T-helper 9 cell (primary cell): Measurements from ENCODE around the gene PCDHA3.
"Not testable (repeated sequence)": the region's sequence is repeated elsewhere in the genome, so short reads cannot be mapped to it uniquely, and the experiment has no call there.

Experiments used
- DNase-seq: peaks from one replicate; pipeline ENCODE4 v3.0.0-alpha.2; 2020
- total RNA-seq, 2 donors: gene quantifications; one replicate each; lab custom pipeline; 2026; lab: John Stamatoyannopoulos, UW

The PCDHA3 gene
- total RNA-seq: 0 reads per million in 2 donors

DNA sequence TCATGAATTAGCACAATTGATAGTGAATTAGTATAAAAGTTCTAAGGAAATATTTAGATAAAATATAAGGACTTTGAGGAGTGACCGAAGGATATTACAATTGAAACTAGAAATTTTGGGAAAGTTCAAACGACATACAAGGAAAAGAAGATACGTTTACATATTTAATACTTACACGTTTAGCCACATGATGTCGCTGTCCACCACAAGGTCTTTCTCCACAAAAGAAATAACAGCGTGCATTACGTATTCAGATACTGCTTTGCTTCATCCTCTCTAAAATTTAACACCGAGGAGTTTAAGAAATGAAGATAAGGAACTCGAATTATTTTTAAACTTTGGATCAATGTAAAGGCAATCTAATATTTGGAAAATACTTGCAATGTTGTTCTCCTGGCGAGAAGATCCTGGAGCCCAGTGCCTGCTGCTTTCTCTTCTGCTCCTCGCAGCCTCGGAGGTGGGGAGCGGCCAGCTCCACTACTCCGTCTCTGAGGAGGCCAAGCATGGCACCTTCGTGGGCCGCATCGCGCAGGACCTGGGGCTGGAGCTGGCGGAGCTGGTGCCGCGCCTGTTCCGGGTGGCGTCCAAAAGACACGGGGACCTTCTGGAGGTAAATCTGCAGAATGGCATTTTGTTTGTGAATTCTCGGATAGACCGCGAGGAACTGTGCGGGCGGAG is at the start of gene PCDHA3:
PCDHA3 (plus strand) TSS at position 242 of the 678 bp plus-strand sequence.
- no peak for DNase-seq

DNA sequence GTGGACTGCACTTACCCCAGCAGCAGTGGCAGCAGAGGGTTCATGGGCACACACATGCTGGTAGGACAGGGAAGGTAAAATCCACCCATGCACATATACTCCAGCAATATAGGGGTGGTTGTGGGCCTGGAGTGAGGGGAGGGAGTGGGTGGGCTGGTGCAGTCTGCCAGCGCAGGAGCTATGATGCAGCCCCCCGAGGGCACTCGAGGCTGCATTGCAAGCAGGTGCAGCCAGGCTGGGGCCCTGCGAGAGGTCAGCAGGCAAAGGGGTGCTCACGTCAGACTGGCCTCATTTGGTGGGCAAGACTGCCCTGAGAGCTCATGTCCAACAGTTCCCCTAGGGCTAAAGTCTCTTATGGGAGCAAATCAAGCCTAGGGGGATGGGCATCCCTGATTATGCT is 47.3 kb upstream of the PCDHA3 start:
- DNase-seq: no peak

DNA sequence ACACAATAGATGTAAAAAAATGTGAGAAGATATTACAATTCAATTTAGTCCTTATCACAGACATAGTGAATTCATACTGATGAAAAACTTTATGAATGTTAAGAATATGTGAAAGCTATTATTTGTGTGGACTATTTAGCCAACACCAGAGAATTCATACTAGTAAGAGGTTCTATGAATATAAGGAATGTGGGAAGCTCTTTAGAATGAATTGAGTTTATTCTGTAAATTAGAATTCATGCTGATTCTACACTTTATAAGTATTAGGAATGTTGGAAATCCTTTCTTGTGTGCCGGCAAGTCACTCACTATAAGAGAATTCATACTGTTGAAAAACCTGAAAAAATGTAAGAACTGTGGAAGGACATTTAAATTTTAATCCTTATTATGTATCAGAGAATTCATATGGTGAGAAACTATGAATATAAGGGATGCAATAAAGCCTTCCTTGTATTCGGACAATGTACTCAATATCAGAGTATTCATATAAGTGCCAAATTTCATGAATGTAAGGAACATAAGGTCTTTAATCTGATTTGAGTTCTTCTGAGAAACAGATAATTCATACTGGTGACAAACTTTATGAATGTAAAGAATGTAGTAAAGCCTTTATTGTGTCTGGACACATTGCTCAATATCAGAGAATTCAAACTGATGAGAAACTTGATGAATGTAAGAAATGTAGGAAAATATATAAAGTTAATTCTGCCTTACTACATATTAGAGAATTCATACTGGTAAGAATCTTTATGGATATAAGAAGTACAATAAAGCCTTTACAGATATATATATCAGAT is 36.5 kb upstream of the PCDHA3 start:
- no peak for DNase-seq

DNA sequence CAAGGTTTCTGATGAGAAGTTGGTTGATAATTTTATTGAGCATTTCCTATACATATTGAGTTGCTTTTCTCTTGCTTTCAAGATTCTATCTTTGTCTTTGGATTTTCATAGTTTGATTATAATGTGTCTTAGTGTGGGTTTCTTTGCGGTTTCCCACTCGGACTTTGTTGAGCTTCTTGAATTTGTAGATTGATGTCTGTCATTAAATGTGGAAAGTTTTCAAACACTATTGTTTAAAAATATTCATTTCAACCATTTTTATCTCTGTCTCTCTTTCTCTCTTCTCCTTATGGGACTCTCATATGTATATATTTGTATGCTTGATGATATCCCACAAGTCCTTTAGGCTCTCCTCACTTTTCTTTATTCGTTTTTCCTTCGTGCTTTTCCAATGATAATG is 33.4 kb upstream of the PCDHA3 start:
- DNase-seq: no peak

DNA sequence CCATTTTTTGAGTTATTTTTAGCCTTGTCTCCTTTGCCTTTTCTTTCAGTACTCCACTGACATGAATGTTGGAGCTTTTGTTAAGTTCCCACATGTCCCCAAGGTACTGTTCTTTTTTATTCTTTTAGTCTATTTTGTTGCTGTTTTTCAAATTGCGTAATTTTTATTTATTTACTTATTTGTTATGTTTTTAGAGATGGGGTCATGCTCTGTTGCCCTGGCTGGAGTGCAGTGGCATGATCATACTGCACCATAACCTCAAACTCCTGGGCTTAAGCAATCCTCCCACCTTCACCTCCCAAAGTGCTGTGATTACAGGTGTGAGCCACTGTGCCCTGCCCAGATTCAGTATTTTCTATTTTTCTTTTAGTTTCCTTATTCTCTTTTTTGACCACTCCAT is 20.3 kb upstream of the PCDHA3 start:
- DNase-seq: no peak

DNA sequence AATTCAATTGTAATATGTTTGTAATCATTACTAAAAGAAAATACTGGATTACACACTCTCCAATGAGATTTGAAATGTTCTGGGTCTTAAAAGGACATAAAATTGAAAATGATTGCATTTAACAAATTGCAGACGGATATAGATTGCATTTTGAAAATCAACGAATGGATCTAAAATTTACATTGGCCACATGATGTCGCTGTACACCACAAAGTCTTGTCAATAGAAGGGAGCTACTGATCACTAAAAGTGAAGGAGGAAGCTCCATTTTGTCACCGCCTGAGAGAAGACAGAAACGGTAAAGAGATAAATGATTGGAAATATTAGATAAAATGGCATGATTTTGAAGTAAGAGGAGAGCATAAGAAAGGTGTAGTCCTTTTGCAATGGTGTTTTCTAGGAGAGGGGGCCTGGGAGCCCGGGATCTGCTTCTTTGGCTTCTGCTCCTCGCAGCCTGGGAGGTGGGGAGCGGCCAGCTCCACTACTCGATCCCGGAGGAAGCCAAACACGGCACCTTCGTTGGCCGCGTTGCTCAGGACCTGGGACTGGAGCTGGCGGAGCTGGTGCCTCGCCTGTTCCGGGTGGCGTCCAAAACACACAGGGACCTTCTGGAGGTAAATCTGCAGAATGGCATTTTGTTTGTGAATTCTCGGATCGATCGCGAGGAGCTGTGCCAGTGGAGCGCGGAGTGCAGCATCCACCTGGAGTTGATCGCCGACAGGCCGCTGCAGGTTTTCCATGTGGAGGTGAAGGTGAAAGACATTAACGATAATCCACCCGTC is 14.8 kb upstream of the PCDHA3 start, which contains the start of gene PCDHA1:
PCDHA1 (plus strand) TSS at position 236 of the 782 bp plus-strand sequence.
- no peak for DNase-seq

DNA sequence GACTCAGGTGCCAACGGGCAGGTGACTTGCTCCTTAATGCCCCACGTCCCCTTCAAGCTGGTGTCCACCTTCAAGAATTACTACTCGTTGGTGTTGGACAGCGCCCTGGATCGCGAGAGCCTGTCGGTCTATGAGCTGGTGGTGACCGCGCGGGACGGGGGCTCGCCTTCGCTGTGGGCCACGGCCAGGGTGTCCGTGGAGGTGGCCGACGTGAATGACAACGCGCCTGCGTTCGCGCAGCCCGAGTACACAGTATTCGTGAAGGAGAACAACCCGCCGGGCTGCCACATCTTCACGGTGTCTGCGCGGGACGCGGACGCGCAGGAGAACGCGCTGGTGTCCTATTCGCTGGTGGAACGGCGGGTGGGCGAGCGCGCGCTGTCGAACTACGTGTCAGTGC is 13.4 kb upstream of the PCDHA3 start:
- DNase-seq: not testable (repeated sequence)

DNA sequence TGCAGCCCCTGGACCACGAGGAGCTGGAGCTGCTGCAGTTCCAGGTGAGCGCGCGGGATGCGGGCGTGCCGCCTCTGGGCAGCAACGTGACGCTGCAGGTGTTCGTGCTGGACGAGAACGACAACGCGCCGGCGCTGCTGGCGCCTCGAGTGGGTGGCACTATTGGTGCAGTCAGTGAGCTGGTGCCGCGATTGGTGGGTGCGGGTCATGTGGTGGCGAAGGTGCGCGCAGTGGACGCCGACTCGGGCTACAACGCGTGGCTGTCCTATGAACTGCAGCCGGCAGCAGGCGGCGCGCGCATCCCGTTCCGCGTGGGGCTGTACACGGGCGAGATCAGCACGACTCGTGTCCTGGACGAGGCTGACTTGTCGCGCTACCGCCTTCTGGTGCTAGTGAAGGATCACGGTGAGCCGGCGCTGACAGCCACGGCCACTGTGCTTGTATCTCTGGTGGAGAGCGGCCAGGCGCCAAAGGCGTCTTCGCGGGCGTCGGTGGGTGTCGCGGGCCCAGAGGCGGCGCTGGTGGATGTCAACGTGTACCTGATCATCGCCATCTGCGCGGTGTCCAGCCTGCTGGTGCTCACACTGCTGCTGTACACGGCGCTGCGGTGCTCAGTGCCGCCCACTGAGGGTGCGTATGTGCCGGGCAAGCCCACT is 12.9 kb upstream of the PCDHA3 start:
- not testable (repeated sequence) for DNase-seq

DNA sequence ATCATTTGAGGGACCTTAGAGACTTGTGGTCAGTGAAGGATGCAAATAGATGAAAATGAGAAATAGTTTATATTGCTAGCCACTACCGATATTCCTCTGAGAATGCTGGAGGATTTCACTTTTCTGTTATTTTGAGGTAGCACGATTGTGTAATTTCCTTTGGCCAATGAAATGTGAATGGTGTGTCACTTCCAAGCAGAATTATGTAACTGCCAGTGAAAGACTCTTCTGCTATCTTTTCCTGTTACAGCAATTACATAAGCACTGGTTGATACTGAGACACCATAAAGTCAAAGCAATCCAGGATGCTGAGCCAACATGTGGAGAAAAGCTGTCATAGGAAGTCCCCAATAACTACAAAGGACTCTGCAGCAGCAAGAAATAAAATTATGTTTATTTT is 9.8 kb upstream of the PCDHA3 start:
- no peak for DNase-seq

DNA sequence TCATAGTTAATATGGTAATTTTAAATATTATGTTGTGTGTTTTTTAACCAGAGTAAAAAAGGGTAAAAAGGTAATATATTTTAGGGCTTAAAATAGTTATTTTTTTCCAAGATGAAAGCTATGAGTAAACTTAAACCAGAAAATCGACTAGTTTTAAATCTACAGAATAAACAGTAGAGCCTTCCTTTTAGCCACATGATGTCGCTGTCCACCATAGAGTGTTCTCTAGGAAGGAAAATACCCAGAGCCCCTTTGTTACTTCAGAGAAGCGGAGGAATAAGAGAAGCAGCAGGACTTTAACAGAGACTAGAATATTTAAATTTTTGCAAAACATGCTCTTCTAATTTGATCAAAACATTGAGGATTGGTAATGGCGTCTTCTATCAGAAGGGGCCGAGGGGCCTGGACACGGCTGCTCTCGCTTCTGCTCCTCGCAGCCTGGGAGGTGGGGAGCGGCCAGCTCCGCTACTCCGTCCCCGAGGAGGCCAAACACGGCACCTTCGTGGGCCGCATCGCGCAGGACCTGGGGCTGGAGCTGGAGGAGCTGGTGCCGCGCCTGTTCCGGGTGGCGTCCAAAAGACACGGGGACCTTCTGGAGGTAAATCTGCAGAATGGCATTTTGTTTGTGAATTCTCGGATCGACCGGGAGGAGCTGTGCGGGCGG is 6.1 kb upstream of the PCDHA3 start, which contains the start of gene PCDHA2:
PCDHA2 (plus strand) TSS at position 258 of the 664 bp plus-strand sequence.
- no peak for DNase-seq

DNA sequence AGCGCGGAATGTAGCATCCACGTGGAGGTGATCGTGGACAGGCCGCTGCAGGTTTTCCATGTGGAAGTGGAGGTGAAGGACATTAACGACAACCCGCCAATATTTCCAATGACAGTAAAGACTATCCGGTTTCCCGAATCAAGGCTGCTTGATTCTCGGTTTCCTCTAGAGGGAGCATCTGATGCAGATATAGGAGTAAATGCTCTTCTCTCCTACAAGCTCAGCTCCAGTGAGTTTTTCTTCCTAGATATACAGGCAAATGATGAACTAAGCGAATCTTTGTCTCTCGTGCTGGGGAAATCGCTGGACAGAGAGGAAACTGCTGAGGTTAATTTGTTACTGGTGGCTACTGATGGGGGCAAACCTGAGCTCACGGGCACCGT is 5.6 kb upstream of the PCDHA3 start:
- no peak for DNase-seq

DNA sequence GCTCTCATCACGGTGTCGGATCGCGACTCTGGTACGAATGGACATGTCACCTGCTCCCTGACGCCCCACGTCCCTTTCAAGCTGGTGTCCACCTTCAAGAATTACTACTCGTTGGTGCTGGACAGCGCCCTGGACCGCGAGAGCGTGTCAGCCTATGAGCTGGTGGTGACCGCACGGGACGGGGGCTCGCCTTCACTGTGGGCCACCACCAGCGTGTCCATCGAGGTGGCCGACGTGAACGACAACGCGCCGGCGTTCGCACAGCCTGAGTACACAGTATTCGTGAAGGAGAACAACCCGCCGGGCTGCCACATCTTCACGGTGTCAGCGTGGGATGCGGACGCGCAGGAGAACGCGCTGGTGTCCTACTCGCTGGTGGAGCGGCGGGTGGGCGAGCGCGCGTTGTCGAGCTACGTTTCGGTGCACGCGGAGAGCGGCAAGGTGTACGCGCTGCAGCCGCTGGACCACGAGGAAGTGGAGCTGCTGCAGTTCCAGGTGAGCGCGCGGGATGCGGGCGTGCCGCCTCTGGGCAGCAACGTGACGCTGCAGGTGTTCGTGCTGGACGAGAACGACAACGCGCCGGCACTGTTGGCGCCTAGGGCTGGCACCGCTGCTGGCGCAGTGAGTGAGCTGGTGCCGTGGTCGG is 4.7 kb upstream of the PCDHA3 start:
- DNase-seq: not testable (repeated sequence)

DNA sequence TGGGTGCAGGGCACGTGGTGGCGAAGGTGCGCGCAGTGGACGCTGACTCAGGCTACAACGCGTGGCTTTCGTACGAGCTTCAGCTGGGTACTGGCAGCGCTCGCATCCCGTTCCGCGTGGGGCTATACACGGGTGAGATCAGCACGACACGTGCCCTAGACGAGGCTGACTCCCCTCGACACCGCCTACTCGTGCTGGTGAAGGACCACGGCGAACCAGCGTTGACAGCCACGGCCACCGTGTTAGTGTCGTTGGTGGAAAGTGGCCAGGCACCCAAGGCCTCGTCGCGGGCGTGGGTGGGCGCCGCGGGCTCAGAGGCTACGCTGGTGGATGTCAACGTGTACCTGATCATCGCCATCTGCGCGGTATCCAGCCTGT is 4.2 kb upstream of the PCDHA3 start:
- DNase-seq: no peak

DNA sequence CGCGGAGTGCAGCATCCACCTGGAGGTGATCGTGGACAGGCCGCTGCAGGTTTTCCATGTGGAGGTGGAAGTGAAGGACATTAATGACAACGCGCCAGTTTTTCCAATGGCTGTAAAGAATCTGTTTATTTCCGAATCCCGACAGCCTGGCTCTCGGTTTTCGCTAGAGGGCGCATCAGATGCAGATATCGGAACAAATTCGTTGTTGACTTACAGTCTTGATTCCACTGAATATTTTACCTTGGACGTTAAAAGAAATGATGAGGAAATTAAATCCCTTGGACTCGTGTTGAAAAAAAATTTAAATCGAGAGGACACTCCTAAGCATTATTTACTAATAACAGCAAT is 611 bp downstream of the PCDHA3 start:
- DNase-seq: no peak

DNA sequence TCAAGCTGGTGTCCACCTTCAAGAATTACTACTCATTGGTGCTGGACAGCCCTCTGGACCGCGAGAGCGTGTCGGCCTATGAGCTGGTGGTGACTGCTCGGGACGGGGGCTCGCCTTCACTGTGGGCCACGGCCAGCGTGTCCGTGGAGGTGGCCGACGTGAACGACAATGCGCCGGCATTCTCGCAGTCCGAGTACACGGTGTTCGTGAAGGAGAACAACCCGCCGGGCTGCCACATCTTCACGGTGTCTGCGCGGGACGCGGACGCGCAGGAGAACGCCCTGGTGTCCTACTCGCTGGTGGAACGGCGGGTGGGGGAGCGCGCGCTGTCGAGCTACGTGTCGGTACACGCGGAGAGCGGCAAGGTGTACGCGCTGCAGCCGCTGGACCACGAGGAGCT is 1.5 kb downstream of the PCDHA3 start:
- DNase-seq: not testable (repeated sequence)

DNA sequence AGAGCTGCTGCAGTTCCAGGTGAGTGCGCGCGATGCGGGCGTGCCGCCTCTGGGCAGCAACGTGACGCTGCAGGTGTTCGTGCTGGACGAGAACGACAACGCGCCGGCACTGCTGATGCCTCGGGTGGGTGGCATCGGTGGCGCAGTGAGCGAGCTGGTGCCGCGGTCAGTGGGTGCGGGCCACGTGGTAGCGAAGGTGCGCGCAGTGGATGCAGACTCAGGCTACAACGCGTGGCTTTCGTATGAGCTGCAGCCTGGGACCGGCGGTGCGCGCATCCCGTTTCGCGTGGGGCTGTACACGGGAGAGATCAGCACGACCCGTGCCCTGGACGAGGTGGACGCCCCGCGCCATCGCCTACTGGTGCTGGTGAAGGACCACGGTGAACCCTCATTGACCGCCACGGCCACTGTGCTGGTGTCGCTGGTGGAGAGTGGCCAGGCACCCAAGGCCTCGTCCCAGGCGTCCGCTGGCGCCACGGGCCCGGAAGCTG is 2.0 kb downstream of the PCDHA3 start:
- no peak for DNase-seq

DNA sequence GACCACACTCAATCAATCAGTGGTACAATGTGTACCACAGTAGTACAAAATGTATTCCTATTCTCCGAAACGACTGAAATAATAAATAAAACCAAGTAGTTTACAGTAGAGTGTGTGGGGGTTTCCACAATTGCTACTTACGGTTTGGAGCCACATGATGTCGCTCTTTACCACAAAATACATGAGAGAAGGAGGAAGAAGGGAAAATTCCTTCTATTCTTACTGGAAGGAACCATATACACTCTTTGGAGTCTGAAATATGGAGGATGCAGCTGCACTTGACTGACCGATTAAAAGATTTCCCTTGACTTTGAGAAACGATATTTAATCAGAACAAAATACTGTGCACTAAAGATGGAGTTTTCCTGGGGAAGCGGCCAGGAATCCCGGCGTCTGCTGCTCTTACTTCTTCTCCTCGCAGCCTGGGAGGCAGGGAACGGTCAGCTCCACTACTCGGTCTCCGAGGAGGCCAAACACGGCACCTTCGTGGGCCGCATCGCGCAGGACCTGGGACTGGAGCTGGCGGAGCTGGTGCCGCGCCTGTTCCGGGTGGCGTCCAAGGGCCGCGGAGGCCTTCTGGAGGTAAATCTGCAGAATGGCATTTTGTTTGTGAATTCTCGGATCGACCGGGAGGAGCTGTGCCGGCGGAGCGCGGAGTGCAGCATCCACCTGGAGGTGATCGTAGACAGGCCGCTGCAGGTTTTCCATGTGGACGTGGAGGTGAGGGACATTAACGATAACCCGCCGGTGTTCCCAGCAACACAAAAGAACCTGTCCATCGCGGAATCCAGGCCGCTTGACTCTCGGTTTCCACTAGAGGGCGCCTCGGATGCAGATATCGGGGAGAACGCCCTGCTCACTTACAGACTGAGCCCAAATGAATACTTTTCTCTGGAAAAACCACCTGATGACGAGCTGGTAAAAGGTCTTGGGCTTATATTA is 6.2 kb downstream of the PCDHA3 start, which contains the start of gene PCDHA4:
PCDHA4 (plus strand) TSS at position 235 of the 942 bp plus-strand sequence.
- no peak for DNase-seq

DNA sequence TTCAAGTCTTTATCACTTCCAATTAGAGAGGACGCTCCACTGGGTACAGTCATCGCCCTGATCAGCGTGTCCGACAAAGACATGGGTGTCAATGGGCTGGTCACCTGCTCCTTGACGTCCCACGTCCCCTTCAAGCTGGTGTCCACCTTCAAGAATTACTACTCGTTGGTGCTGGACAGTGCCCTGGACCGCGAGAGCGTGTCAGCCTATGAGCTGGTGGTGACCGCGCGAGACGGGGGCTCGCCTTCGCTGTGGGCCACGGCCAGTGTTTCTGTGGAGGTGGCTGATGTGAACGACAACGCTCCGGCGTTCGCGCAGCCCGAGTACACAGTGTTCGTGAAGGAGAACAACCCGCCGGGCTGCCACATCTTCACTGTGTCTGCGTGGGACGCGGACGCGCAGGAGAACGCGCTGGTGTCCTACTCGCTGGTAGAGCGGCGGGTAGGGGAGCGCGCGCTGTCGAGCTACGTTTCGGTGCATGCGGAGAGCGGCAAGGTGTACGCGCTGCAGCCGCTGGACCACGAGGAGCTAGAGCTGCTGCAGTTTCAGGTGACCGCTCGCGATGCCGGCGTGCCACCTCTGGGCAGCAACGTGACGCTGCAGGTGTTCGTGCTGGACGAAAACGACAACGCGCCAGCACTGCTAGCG is 7.5 kb downstream of the PCDHA3 start:
- not testable (repeated sequence) for DNase-seq

DNA sequence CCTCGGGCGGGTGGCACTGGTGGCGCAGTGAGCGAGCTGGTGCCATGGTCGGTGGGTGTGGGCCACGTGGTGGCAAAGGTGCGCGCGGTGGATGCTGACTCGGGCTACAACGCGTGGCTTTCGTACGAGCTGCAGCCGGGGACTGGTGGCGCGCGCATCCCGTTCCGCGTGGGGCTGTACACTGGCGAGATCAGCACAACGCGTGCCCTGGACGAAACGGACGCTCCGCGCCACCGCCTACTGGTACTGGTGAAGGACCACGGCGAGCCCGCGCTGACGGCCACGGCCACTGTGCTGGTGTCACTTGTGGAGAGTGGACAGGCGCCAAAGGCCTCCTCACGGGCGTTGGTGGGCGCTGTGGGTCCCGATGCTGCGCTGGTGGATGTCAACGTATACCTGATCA is 8.0 kb downstream of the PCDHA3 start:
- no peak for DNase-seq
